ENCODE data around the gene FASN. TPM values are rescaled to one million over a fixed set of nuclear protein-coding genes. Genes with fewer than 3 reads are reported as not detected.

FASN gene
- total RNA-seq, 4 donors from 2014 or later: 30.3 to 63.6 (median 44.8) TPM

DNA sequence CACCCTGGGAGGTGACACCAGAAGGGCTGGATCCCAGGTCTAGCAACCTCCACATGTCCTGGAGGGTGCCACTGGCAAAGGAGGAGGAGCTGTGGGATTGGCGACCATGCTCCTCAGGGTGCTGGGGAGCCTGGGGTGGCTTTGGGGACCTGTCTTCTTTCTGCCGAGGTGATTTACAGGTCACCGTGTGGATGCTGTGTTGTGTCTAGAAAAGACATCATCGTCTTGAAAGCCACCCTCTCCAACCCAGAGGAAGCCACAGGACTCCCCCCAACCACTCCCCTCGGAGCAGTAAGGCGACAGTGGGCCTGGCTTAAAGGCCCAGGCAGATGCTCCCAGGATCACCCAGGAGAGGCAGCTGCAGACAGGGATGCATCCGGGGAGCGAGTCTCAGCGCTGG, 29.7 kb upstream of the FASN start:
- 96% methylated on average over 4 of the region's 9 CpGs for WGBS
- Histone ChIP-seq H3K4me1 (no peaks in the 10 kb centered on the region), H3K4me3 (no peak overlapping the region), H3K9me3 (no peaks in the 10 kb centered on the region), H3K27me3 (no peaks in the 10 kb centered on the region), H3K36me3 (peaks cover 4 to 37% (median 21%) of the 10 kb centered on the region in 4 donors), H3K27ac (replicated peaks in 1 of 4) (no peak overlapping the region)
- intact Hi-C loops (cut with DNase I): no loop called here
- DNase-seq (ENCODE audit: extremely low spot score): no peak
- TF ChIP-seq POLR2A (IDR thresholded peaks at IDR 0.05; ENCODE audit: low read depth): no peak
- TF ChIP-seq, protein P1, sequence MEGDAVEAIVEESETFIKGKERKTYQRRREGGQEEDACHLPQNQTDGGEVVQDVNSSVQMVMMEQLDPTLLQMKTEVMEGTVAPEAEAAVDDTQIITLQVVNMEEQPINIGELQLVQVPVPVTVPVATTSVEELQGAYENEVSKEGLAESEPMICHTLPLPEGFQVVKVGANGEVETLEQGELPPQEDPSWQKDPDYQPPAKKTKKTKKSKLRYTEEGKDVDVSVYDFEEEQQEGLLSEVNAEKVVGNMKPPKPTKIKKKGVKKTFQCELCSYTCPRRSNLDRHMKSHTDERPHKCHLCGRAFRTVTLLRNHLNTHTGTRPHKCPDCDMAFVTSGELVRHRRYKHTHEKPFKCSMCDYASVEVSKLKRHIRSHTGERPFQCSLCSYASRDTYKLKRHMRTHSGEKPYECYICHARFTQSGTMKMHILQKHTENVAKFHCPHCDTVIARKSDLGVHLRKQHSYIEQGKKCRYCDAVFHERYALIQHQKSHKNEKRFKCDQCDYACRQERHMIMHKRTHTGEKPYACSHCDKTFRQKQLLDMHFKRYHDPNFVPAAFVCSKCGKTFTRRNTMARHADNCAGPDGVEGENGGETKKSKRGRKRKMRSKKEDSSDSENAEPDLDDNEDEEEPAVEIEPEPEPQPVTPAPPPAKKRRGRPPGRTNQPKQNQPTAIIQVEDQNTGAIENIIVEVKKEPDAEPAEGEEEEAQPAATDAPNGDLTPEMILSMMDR (IDR thresholded peaks at IDR 0.05): no peak
- TF ChIP-seq POLR2AphosphoS5 (IDR thresholded peaks at IDR 0.05): no peak
- TF ChIP-seq EP300 (IDR thresholded peaks at IDR 0.05): no peak

DNA sequence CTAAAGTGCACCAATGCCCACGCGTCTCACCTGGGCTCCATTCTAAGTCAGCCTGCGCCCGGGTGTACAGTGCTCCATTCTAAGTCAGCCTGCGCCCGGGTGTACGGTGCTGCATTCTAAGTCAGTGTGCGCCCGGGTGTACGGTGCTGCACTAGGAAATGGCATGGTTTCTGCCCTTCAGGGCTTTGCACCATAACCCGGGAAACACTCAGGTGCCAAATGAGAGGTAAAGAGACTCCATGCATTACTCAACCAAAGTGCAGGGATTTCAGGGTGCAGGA, 29.2 kb upstream of the FASN start:
- H3K4me1 ChIP-seq: no peaks in the 10 kb centered on the region
- intact Hi-C loops (cut with DNase I): no loop called here
- H3K27me3 ChIP-seq: no peaks in the 10 kb centered on the region
- no peak overlapping the region for H3K4me3 ChIP-seq
- WGBS: 87% methylated on average over 8 of the region's 11 CpGs
- no peak overlapping the region for H3K27ac ChIP-seq (replicated peaks in 1 of 4)
- peaks cover 5 to 41% (median 23%) of the 10 kb centered on the region in 4 donors for H3K36me3 ChIP-seq
- TF ChIP-seq, protein P1 (IDR thresholded peaks at IDR 0.05): no peak
- H3K9me3 ChIP-seq: no peaks in the 10 kb centered on the region
- no peak for DNase-seq (ENCODE audit: extremely low spot score)

DNA sequence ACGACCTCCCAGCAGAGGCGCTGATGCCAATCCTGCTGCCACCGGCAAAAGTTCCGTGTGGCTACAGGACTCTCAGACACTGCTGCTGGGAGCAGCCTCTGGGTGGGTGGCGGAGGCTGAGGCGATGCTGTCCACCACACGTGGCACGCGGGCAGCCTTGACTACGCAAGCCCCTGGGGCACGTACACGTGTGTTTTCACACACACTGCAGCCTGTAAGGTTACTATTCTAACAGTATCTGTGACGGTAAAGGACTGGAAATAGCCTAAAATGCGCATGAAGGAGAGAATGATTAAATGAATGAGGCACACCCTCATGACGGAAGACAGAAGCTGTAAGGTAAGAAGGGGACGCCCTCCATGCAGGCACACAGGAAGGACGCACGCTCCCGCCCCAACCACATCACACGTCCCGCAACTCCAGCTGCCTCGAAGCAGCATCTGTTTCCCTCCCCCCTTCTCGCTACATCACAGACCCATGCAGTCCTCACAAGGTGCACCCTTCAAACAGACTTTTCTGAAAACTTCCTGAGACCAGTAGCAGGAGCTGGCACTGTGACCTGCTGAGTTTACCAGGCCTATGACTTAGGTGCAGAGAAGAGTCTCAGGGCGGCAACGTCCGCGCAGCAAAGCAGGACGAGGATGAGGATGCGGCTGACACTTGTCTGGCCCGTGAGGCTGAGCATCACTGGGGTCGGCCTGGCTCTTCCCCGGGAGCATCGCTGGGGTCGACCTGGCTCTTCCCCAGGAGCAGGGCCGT, 28.7 kb upstream of the FASN start:
- Histone ChIP-seq H3K36me3 (peaks cover 7 to 46% (median 27%) of the 10 kb centered on the region in 4 donors), H3K27ac (replicated peaks in 1 of 4) (no peak overlapping the region), H3K9me3 (no peaks in the 10 kb centered on the region), H3K27me3 (no peaks in the 10 kb centered on the region), H3K4me1 (no peaks in the 10 kb centered on the region), H3K4me3 (no peak overlapping the region)
- TF ChIP-seq, protein P1 (IDR thresholded peaks at IDR 0.05): no peak
- TF ChIP-seq POLR2A (IDR thresholded peaks at IDR 0.05; ENCODE audit: low read depth) (no peak), POLR2AphosphoS5 (IDR thresholded peaks at IDR 0.05) (no peak), EP300 (IDR thresholded peaks at IDR 0.05) (no peak)
- WGBS: 86% methylated on average over 23 of the region's 35 CpGs
- no peak for DNase-seq (ENCODE audit: extremely low spot score)
- intact Hi-C loops (cut with DNase I): no loop called here

DNA sequence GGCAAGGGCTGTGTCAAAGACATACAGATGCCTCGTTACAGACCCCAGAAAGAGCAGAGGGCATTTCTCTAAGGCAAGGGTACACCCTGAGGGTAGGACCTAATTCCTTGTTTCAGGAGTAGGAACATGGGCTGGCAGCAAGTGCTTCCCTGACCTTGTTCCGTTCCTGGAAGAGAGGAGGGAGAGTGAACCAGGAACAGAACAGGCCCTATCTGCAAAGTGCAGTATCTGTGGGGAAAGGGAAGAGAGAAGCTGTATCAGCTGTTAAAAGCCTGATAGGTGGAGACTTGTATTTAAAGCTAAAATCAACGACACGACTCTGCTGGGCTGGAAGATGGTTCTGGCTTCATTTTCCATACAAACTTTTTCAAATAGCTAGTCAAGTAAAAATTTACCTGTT, 26.1 kb upstream of the FASN start:
- Histone ChIP-seq H3K9me3 (no peaks in the 10 kb centered on the region), H3K27ac (replicated peaks in 1 of 4) (no peak overlapping the region), H3K36me3 (peaks cover 7 to 47% (median 27%) of the 10 kb centered on the region in 4 donors), H3K27me3 (no peaks in the 10 kb centered on the region), H3K4me3 (no peak overlapping the region), H3K4me1 (no peaks in the 10 kb centered on the region)
- intact Hi-C loops (cut with DNase I): no loop called here
- 77% methylated on average over 4 of the region's 4 CpGs for WGBS
- TF ChIP-seq, protein P1 (IDR thresholded peaks at IDR 0.05): no peak
- TF ChIP-seq POLR2AphosphoS5 (IDR thresholded peaks at IDR 0.05) (no peak), EP300 (IDR thresholded peaks at IDR 0.05) (no peak), POLR2A (IDR thresholded peaks at IDR 0.05; ENCODE audit: low read depth) (no peak)
- no peak for DNase-seq (ENCODE audit: extremely low spot score)
